IMR-90 (cell line): Measurements from ENCODE around the gene LHFPL3. TPM values are rescaled to one million over a fixed set of nuclear protein-coding genes. Genes with fewer than 3 reads are reported as not detected.
"Not testable (repeated sequence)": the region's sequence is repeated elsewhere in the genome, so short reads cannot be mapped to it uniquely, and the experiment has no call there.

Source experiments
- ATAC-seq: fragments of 200-7000 bp; cut with Tn5 transposase; 2 replicates; pipeline ENCODE4 v1.9.1; 2020; ENCODE audit warnings: low read depth, mild to moderate bottlenecking, moderate library complexity
- BruUV-seq: library from RNA; stranded (reverse); fragments of 400-500 nt; replicated peaks from 2 replicates; lab custom pipeline; 2021; lab: Mats Ljungman, UMichigan
- CTCF ChIA-PET: fragments of 300-600 bp; formaldehyde crosslinking; extraction: SDS; loops from one replicate; lab custom pipeline; 2021; ENCODE audit warnings: antibody characterized with exemption; lab: Yijun Ruan, JAX
- POLR2A ChIA-PET: fragments of 300-600 bp; sonication (Branson Sonifier 250); formaldehyde crosslinking; loops from one replicate; lab custom pipeline; 2022; ENCODE audit warnings: antibody characterized with exemption; ENCODE audit not compliant: unreplicated experiment; lab: Charles Lee
- DNase-seq: peaks from one replicate; pipeline ENCODE4 v3.0.0; 2013
- H2AFZ ChIP-seq: replicated peaks from 2 replicates; pipeline ENCODE3; 2013; ENCODE audit warnings: low read length, mild to moderate bottlenecking; ENCODE audit not compliant: poor library complexity
- H2AK5ac ChIP-seq: 2 replicates; pipeline ENCODE4 v1.6.1; 2013; ENCODE audit warnings: low read depth, low read length, inconsistent platforms
- H2AK9ac ChIP-seq: replicated peaks from 2 replicates; pipeline ENCODE3; 2013; ENCODE audit warnings: mild to moderate bottlenecking, low read depth, low read length, moderate library complexity; ENCODE audit not compliant: poor library complexity
- H2BK120ac ChIP-seq: 2 replicates; pipeline ENCODE4 v1.6.1; 2013; ENCODE audit warnings: low read depth, low read length, inconsistent platforms
- H2BK15ac ChIP-seq: 3 replicates; pipeline ENCODE4 v1.6.1; 2013; ENCODE audit warnings: low read depth, low read length, inconsistent platforms
- H2BK20ac ChIP-seq: 2 replicates; pipeline ENCODE4 v1.6.1; 2013; ENCODE audit warnings: low read depth, mild to moderate bottlenecking, inconsistent platforms, low read length, moderate library complexity
- H2BK5ac ChIP-seq: 2 replicates; pipeline ENCODE4 v1.6.1; 2013; ENCODE audit warnings: mild to moderate bottlenecking, low read depth, low read length, inconsistent platforms; ENCODE audit not compliant: poor library complexity, severe bottlenecking
- H3K14ac ChIP-seq: replicated peaks from 2 replicates; pipeline ENCODE4 v1.6.1; 2013; ENCODE audit warnings: low read depth, low read length, inconsistent platforms
- H3K18ac ChIP-seq: 2 replicates; pipeline ENCODE4 v1.6.1; 2013; ENCODE audit warnings: low read depth, low read length, control low read depth
- H3K23ac ChIP-seq: 2 replicates; pipeline ENCODE4 v1.6.1; 2013; ENCODE audit warnings: low read depth, low read length, inconsistent platforms
- H3K27ac ChIP-seq: 2 replicates; pipeline ENCODE4 v1.5.1; 2013; ENCODE audit warnings: mild to moderate bottlenecking, control low read depth, low read length; ENCODE audit not compliant: insufficient read depth
- H3K27me3 ChIP-seq: 2 replicates; pipeline ENCODE4 v1.6.1; 2013; ENCODE audit warnings: low read length; ENCODE audit not compliant: control insufficient read depth, insufficient read depth
- H3K36me3 ChIP-seq: 2 replicates; pipeline ENCODE4 v1.6.1; 2013; ENCODE audit warnings: low read length, mixed read lengths; ENCODE audit not compliant: control insufficient read depth, insufficient read depth
- H3K4ac ChIP-seq: 2 replicates; pipeline ENCODE4 v1.6.1; 2013; ENCODE audit warnings: low read depth, low read length, inconsistent platforms
- H3K4me1 ChIP-seq: 2 replicates; pipeline ENCODE4 v1.6.1; 2013; ENCODE audit warnings: low read length, mixed read lengths; ENCODE audit not compliant: control insufficient read depth, insufficient read depth
- H3K4me2 ChIP-seq: 2 replicates; pipeline ENCODE4 v1.6.1; 2013; ENCODE audit warnings: low read depth, mild to moderate bottlenecking, control low read depth, low read length, moderate library complexity
- H3K4me3 ChIP-seq: 2 replicates; pipeline ENCODE4 v1.5.1; 2013; ENCODE audit warnings: low read depth, mild to moderate bottlenecking, control low read depth, low read length, moderate library complexity; ENCODE audit not compliant: insufficient read depth
- H3K56ac ChIP-seq: 2 replicates; pipeline ENCODE4 v1.6.1; 2013; ENCODE audit warnings: low read length, inconsistent platforms; ENCODE audit not compliant: insufficient read depth; ENCODE audit errors: extremely low read depth
- H3K79me1 ChIP-seq, 2 experiments: 2 replicates each; pipeline ENCODE4 v1.6.1; 2013; ENCODE audit warnings: low read length in 2 of 2, inconsistent platforms in 1 of 2, low read depth in 1 of 2
- H3K9ac ChIP-seq: 2 replicates; pipeline ENCODE4 v1.6.1; 2013; ENCODE audit warnings: low read depth, low read length, control low read depth
- H3K9me1 ChIP-seq: 2 replicates; pipeline ENCODE4 v1.6.1; 2013; ENCODE audit warnings: low read length, inconsistent platforms; ENCODE audit not compliant: insufficient read depth
- H3K9me3 ChIP-seq: 2 replicates; pipeline ENCODE4 v1.6.1; 2013; ENCODE audit warnings: low read length; ENCODE audit not compliant: control insufficient read depth, insufficient read depth
- H4K20me1 ChIP-seq: 2 replicates; pipeline ENCODE4 v1.6.1; 2013; ENCODE audit warnings: low read length, inconsistent platforms; ENCODE audit not compliant: insufficient read depth
- H4K5ac ChIP-seq: 2 replicates; pipeline ENCODE4 v1.6.1; 2013; ENCODE audit warnings: mild to moderate bottlenecking, low read depth, low read length, control low read depth
- H4K8ac ChIP-seq, 2 experiments: 2 replicates each; pipeline ENCODE4 v1.6.1; 2013; ENCODE audit warnings: low read depth in 2 of 2, low read length in 2 of 2, control low read depth in 1 of 2, inconsistent platforms in 1 of 2
- H4K91ac ChIP-seq: 2 replicates; pipeline ENCODE4 v1.6.1; 2013; ENCODE audit warnings: low read depth, low read length, inconsistent platforms; ENCODE audit not compliant: insufficient read depth
- WGBS, 2 experiments: methylation state at CpG; one replicate each; pipeline versions ENCODE4 v1.1.5 to v1.1.7; 2013; ENCODE audit warnings: missing lambda C conversion rate in 2 of 2; ENCODE audit not compliant: insufficient read length in 1 of 2; ENCODE audit errors: extremely low coverage in 2 of 2; 5-methylcytosine and 5-hydroxymethylcytosine counted together
- dilution Hi-C: fragments of 300-500 bp; cut with HindIII; formaldehyde crosslinking; loops from one replicate; pipeline ENCODE4 v1.14.3; 2018; ENCODE audit warnings: low sequenced_read_pairs; ENCODE audit not compliant: unreplicated experiment
- in situ Hi-C: fragments of 300-500 bp; cut with MboI; formaldehyde crosslinking; loops from 3 replicates; pipeline ENCODE4 v1.14.3; 2019; ENCODE audit warnings: low sequenced_read_pairs, inconsistent platforms, mixed read lengths
- intact Hi-C: fragments of 100-400 bp; cut with micrococcal nuclease; formaldehyde crosslinking; loops from 2 replicates; pipeline ENCODE4 v1.10.0; 2022
- polyA plus RNA-seq, 3 experiments: library from polyadenylated mRNA; depleted of rRNA; stranded (reverse); fragments of >200 nt; gene quantifications; 2 replicates each; pipeline ENCODE4 v1.2.3, GENCODE V29; 2012; ENCODE audit warnings: low replicate concordance in 1 of 3
- total RNA-seq: library from RNA; depleted of rRNA; stranded (reverse); fragments of >200 nt; gene quantifications from 2 replicates; pipeline ENCODE4 v1.2.3, GENCODE V29; 2012

LHFPL3 gene
- total and polyA plus RNA-seq, 2 of the 4 experiments (the other 2 are of a cell fraction): not detected

DNA sequence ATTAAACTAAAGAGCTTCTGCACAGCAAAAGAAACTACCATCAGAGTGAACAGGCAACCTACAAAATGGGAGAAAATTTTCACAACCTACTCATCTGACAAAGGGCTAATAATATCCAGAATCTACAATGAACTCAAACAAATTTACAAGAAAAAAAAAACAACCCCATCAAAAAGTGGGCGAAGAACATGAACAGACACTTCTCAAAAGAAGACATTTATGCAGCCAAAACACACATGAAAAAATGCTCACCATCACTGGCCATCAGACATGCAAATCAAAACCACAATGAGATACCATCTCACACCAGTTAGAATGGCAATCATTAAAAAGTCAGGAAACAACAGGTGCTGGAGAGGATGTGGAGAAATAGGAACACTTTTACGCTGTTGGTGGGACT lies 46.7 kb upstream of the LHFPL3 start:
- ATAC-seq, H2BK20ac ChIP-seq, H3K9me3 ChIP-seq, H2AK9ac ChIP-seq, H3K56ac ChIP-seq, H3K4me3 ChIP-seq, H2BK5ac ChIP-seq, H4K91ac ChIP-seq, intact Hi-C loops, H3K9me1 ChIP-seq, DNase-seq, H3K27me3 ChIP-seq, BruUV-seq, in situ Hi-C loops, H2AK5ac ChIP-seq, H3K27ac ChIP-seq, H3K4me2 ChIP-seq, H3K4ac ChIP-seq, H2BK120ac ChIP-seq, dilution Hi-C loops, H3K36me3 ChIP-seq, H3K14ac ChIP-seq, H3K79me1 ChIP-seq, H4K20me1 ChIP-seq, H4K8ac ChIP-seq, POLR2A ChIA-PET, H3K4me1 ChIP-seq, H4K5ac ChIP-seq, CTCF ChIA-PET, H2AFZ ChIP-seq, H3K18ac ChIP-seq, H3K23ac ChIP-seq, H2BK15ac ChIP-seq, H3K9ac ChIP-seq: not testable (repeated sequence)
- no CpG with 5 or more reads among the region's 2 CpGs for WGBS, 2 experiments
